Melanocyte of skin (primary cell): ENCODE data around the gene TSPAN3. TPM values are rescaled to one million over a fixed set of nuclear protein-coding genes. Genes with fewer than 3 reads are reported as not detected.

Source experiments
- total RNA-seq, 2 donors: library from RNA; depleted of rRNA; stranded (reverse); fragments of >200 nt; gene quantifications; 2 replicates each; pipeline ENCODE4 v1.2.3, GENCODE V29; 2012

TSPAN3 gene
- total RNA-seq = 100 to 1,000 TPM; 232 to 236 TPM

GRCh38 chr15:77070495-77071304 is at the start of gene TSPAN3:
Gene TSPAN3, minus strand, starts transcription at chr15:77071109. Its CDS starts 155 bp downstream, at chr15:77070954.

GRCh38 chr15:76994971-76995945 is 75.7 kb downstream of the TSPAN3 start, which contains the start of gene PSTPIP1:
Gene PSTPIP1, plus strand, starts transcription at chr15:76995126. Its CDS starts 448 bp downstream, at chr15:76995574.

Other genes starting within 250 kb of the TSPAN3 start
- gene SCAPER, start 165.8 kb downstream of the TSPAN3 start, total RNA-seq = 1 to 10 TPM; 9.6 to 9.7 TPM
- gene RCN2, start 139.4 kb downstream of the TSPAN3 start, total RNA-seq = 10 to 100 TPM; 35.4 to 44.3 TPM
- under 1 TPM in 1 of 2 donors, not detected in 1; 0.34 TPM for gene PSTPIP1, start 76.0 kb downstream of the TSPAN3 start, total RNA-seq